ENCODE measurements around the gene STAG3.
A peak's percentile ranks its signal among the peaks of the same experiment; 100 is the strongest.

STAG3 gene

GRCh38 chr7:100158229-100159098 is 19.3 kb upstream of the STAG3 start, which contains the start of gene TRAPPC14:
TSS of gene TRAPPC14 (minus strand) at chr7:100158723. CDS start at chr7:100158499, 224 bp downstream.
- peak within 1 kb of the TSS; percentile 95 for H3K4me3 ChIP-seq (ENCODE audit: low read length)
- no peak for TF ChIP-seq ZNF274 (IDR thresholded peaks at IDR 0.05; ENCODE audit: low read depth, low read length)

- peak overlapping the region; percentile 95 for H3K4me3 ChIP-seq (ENCODE audit: low read length)
- TF ChIP-seq ZNF274 (IDR thresholded peaks at IDR 0.05; ENCODE audit: low read depth, low read length), result no peak
These were observed 18.6 kb upstream of the STAG3 start for GRCh38 chr7:100159099-100159623.

- H3K4me3 ChIP-seq (ENCODE audit: low read length), result no peak overlapping the region
- TF ChIP-seq ZNF274 (IDR thresholded peaks at IDR 0.05; ENCODE audit: low read depth, low read length), result no peak
These were observed 17.7 kb upstream of the STAG3 start for GRCh38 chr7:100160067-100160466.

- no peak for TF ChIP-seq ZNF274 (IDR thresholded peaks at IDR 0.05; ENCODE audit: low read depth, low read length)
- H3K4me3 ChIP-seq (ENCODE audit: low read length), result no peak overlapping the region
These were observed 14.6 kb upstream of the STAG3 start for GRCh38 chr7:100163006-100163531.

GRCh38 chr7:100163871-100164270 is 13.8 kb upstream of the STAG3 start:
- H3K4me3 ChIP-seq (ENCODE audit: low read length), result no peak overlapping the region
- TF ChIP-seq ZNF274 (IDR thresholded peaks at IDR 0.05; ENCODE audit: low read depth, low read length), result no peak

GRCh38 chr7:100166317-100166940 is 11.3 kb upstream of the STAG3 start:
- H3K4me3 ChIP-seq (ENCODE audit: low read length), result no peak overlapping the region

GRCh38 chr7:100166970-100167911 is 10.5 kb upstream of the STAG3 start:
- TF ChIP-seq ZNF274 (IDR thresholded peaks at IDR 0.05; ENCODE audit: low read depth, low read length), result no peak
- H3K4me3 ChIP-seq (ENCODE audit: low read length), result no peak overlapping the region; the same call in 1 of the 2 replicates

More at GRCh38 chr7:100166317-100166940, 11.3 kb upstream of the STAG3 start:
- TF ChIP-seq ZNF274 (IDR thresholded peaks at IDR 0.05; ENCODE audit: low read depth, low read length), result no peak

- TF ChIP-seq ZNF274 (IDR thresholded peaks at IDR 0.05; ENCODE audit: low read depth, low read length), result no peak
- H3K4me3 ChIP-seq (ENCODE audit: low read length), result peak overlapping the region; percentile 32; the same call in 1 of the 2 replicates
These were observed 9.8 kb upstream of the STAG3 start for GRCh38 chr7:100167912-100168323.

GRCh38 chr7:100169147-100169850 is 8.4 kb upstream of the STAG3 start:
- TF ChIP-seq ZNF274 (IDR thresholded peaks at IDR 0.05; ENCODE audit: low read depth, low read length), result no peak
- H3K4me3 ChIP-seq (ENCODE audit: low read length), result no peak overlapping the region

- H3K4me3 ChIP-seq (ENCODE audit: low read length), result no peak overlapping the region
- no peak for TF ChIP-seq ZNF274 (IDR thresholded peaks at IDR 0.05; ENCODE audit: low read depth, low read length)
These were observed 7.4 kb upstream of the STAG3 start for GRCh38 chr7:100170101-100170897.

GRCh38 chr7:100171087-100171681 is 6.5 kb upstream of the STAG3 start:
- peak overlapping the region; percentile 7; the same call in 1 of the 2 replicates for H3K4me3 ChIP-seq (ENCODE audit: low read length)
- no peak for TF ChIP-seq ZNF274 (IDR thresholded peaks at IDR 0.05; ENCODE audit: low read depth, low read length)

GRCh38 chr7:100171840-100172239 is 5.9 kb upstream of the STAG3 start:
- no peak overlapping the region for H3K4me3 ChIP-seq (ENCODE audit: low read length)
- TF ChIP-seq ZNF274 (IDR thresholded peaks at IDR 0.05; ENCODE audit: low read depth, low read length), result no peak
